WTC11 (cell line): Measurements from ENCODE around the gene ATP2A1. TPM values are rescaled to one million over a fixed set of nuclear protein-coding genes. Genes with fewer than 3 reads are reported as not detected.

Source experiments
- ATAC-seq: fragments of 200-7000 bp; cut with Tn5 transposase; 2 replicates; pipeline ENCODE4 v1.10.0; 2021; ENCODE audit warnings: mild to moderate bottlenecking, moderate library complexity
- CTCF ChIA-PET: fragments of 300-600 bp; sonication (Branson Sonifier 250); formaldehyde crosslinking; loops from one replicate; lab custom pipeline; 2021; ENCODE audit warnings: antibody characterized with exemption; lab: Charles Lee
- POLR2A ChIA-PET: fragments of 350-600 bp; sonication (Branson Sonifier 250); formaldehyde crosslinking; loops from one replicate; lab custom pipeline; 2021; ENCODE audit warnings: antibody characterized with exemption; lab: Charles Lee
- DNase-seq: peaks from one replicate; pipeline ENCODE4 v3.0.0; 2021; ENCODE audit warnings: low spot score
- H3K27ac Mint-ChIP-seq: 2 replicates; pipeline ENCODE4 v1.8.0; 2021; ENCODE audit warnings: mixed read lengths
- H3K27me3 Mint-ChIP-seq: 2 replicates; pipeline ENCODE4 v1.8.0; 2021; ENCODE audit warnings: low read depth, mild to moderate bottlenecking, moderate library complexity, mixed read lengths
- H3K36me3 Mint-ChIP-seq: 2 replicates; pipeline ENCODE4 v1.8.0; 2021; ENCODE audit warnings: mixed read lengths
- H3K4me1 Mint-ChIP-seq: 2 replicates; pipeline ENCODE4 v1.8.0; 2022; ENCODE audit warnings: mixed read lengths
- H3K4me3 Mint-ChIP-seq: 2 replicates; pipeline ENCODE4 v1.8.0; 2021; ENCODE audit warnings: mild to moderate bottlenecking, moderate library complexity, mixed read lengths
- H3K9me3 Mint-ChIP-seq: 2 replicates; pipeline ENCODE4 v1.8.0; 2021; ENCODE audit warnings: mixed read lengths
- ATF1 ChIP-seq: sonication (generic); formaldehyde crosslinking; IDR thresholded peaks from 2 replicates; pipeline ENCODE4 v1.8.1; 2023; ENCODE audit warnings: mild to moderate bottlenecking, moderate library complexity, missing genetic modification reagents
- CREB1 ChIP-seq: sonication (generic); formaldehyde crosslinking; IDR thresholded peaks from 2 replicates; pipeline ENCODE4 v1.8.0; 2023; ENCODE audit warnings: mild to moderate bottlenecking, missing genetic modification reagents
- EMX1 ChIP-seq: fragments of 250-450 bp; sonication (Bioruptor Pico); IDR thresholded peaks from 2 replicates; pipeline ENCODE4 v1.8.0; 2021; ENCODE audit warnings: mild to moderate bottlenecking
- FOXP1 ChIP-seq: sonication (generic); formaldehyde crosslinking; IDR thresholded peaks from 2 replicates; pipeline ENCODE4 v1.8.0; 2022; ENCODE audit warnings: missing genetic modification reagents, mild to moderate bottlenecking, moderate library complexity, borderline replicate concordance
- GTF2I ChIP-seq: fragments of 250-450 bp; sonication (Bioruptor Pico); conservative IDR thresholded peaks from 2 replicates; pipeline ENCODE4 v1.4.0; 2021; ENCODE audit warnings: mild to moderate bottlenecking
- JAZF1 ChIP-seq: fragments of 250-450 bp; sonication (Bioruptor Pico); IDR thresholded peaks from 2 replicates; pipeline ENCODE4 v1.9.0; 2021; ENCODE audit warnings: moderate library complexity, mild to moderate bottlenecking, inconsistent platforms
- NFYB ChIP-seq: sonication (generic); formaldehyde crosslinking; conservative IDR thresholded peaks from 2 replicates; pipeline ENCODE4 v1.8.0; 2022; ENCODE audit warnings: low read depth, missing genetic modification reagents
- NR3C1 ChIP-seq: sonication (generic); formaldehyde crosslinking; conservative IDR thresholded peaks from 2 replicates; pipeline ENCODE4 v1.8.1; 2023; ENCODE audit warnings: low read depth, mild to moderate bottlenecking, missing genetic modification reagents
- SP1 ChIP-seq: sonication (generic); formaldehyde crosslinking; conservative IDR thresholded peaks from 2 replicates; pipeline ENCODE4 v1.8.1; 2022; ENCODE audit warnings: missing genetic modification reagents
- TEAD1 ChIP-seq: sonication (generic); formaldehyde crosslinking; IDR thresholded peaks from 2 replicates; pipeline ENCODE4 v1.8.0; 2022; ENCODE audit warnings: mild to moderate bottlenecking, missing genetic modification reagents
- TP53 ChIP-seq: sonication (generic); formaldehyde crosslinking; IDR thresholded peaks from 2 replicates; pipeline ENCODE4 v1.8.1; 2023; ENCODE audit warnings: mild to moderate bottlenecking, missing genetic modification reagents
- ZNF219 ChIP-seq: sonication (generic); formaldehyde crosslinking; IDR thresholded peaks from 2 replicates; pipeline ENCODE4 v1.8.0; 2023; ENCODE audit warnings: missing genetic modification reagents, mild to moderate bottlenecking, borderline replicate concordance
- ZNF232 ChIP-seq: sonication (generic); formaldehyde crosslinking; IDR thresholded peaks from 2 replicates; pipeline ENCODE4 v1.8.0; 2022; ENCODE audit warnings: mild to moderate bottlenecking, missing genetic modification reagents
- ZNF317 ChIP-seq: sonication (generic); formaldehyde crosslinking; IDR thresholded peaks from 2 replicates; pipeline ENCODE4 v1.8.1; 2023; ENCODE audit warnings: low read depth, mild to moderate bottlenecking, moderate library complexity, missing genetic modification reagents, borderline replicate concordance
- ZNF671 ChIP-seq: fragments of 250-450 bp; sonication (Bioruptor Pico); IDR thresholded peaks from 2 replicates; pipeline ENCODE4 v1.8.0; 2021; ENCODE audit warnings: mild to moderate bottlenecking
- total RNA-seq: library from RNA; stranded (reverse); gene quantifications from 3 replicates; pipeline ENCODE4 v1.2.3, GENCODE V29; 2021
- TF ChIP-seq, protein P1 (sequence below): fragments of 250-450 bp; sonication (Bioruptor Pico); IDR thresholded peaks from 2 replicates; pipeline ENCODE4 v1.9.0; 2021; ENCODE audit warnings: mild to moderate bottlenecking
- TF ChIP-seq, protein P2 (sequence below): sonication (generic); formaldehyde crosslinking; IDR thresholded peaks from 2 replicates; pipeline ENCODE4 v1.8.0; 2022; ENCODE audit warnings: mild to moderate bottlenecking, missing genetic modification reagents
- TF ChIP-seq, protein P3 (sequence below): fragments of 250-450 bp; sonication (Bioruptor Pico); IDR thresholded peaks from 2 replicates; pipeline ENCODE4 v1.9.0; 2021; ENCODE audit warnings: mild to moderate bottlenecking, borderline replicate concordance
- TF ChIP-seq, protein P4 (sequence below): fragments of 200-600 bp; IDR thresholded peaks from 2 replicates; pipeline ENCODE4 v1.8.0; 2022; ENCODE audit warnings: antibody characterized with exemption
- TF ChIP-seq, protein P5 (sequence below): sonication (generic); formaldehyde crosslinking; IDR thresholded peaks from 2 replicates; pipeline ENCODE4 v1.8.0; 2023; ENCODE audit warnings: mild to moderate bottlenecking, missing genetic modification reagents
- TF ChIP-seq, protein P6 (sequence below): sonication (generic); formaldehyde crosslinking; IDR thresholded peaks from 2 replicates; pipeline ENCODE4 v1.8.1; 2023; ENCODE audit warnings: mild to moderate bottlenecking, missing genetic modification reagents, moderate library complexity

ATP2A1 gene
- total RNA-seq, 1 experiment from 2014 or later, result 6.4 TPM

DNA sequence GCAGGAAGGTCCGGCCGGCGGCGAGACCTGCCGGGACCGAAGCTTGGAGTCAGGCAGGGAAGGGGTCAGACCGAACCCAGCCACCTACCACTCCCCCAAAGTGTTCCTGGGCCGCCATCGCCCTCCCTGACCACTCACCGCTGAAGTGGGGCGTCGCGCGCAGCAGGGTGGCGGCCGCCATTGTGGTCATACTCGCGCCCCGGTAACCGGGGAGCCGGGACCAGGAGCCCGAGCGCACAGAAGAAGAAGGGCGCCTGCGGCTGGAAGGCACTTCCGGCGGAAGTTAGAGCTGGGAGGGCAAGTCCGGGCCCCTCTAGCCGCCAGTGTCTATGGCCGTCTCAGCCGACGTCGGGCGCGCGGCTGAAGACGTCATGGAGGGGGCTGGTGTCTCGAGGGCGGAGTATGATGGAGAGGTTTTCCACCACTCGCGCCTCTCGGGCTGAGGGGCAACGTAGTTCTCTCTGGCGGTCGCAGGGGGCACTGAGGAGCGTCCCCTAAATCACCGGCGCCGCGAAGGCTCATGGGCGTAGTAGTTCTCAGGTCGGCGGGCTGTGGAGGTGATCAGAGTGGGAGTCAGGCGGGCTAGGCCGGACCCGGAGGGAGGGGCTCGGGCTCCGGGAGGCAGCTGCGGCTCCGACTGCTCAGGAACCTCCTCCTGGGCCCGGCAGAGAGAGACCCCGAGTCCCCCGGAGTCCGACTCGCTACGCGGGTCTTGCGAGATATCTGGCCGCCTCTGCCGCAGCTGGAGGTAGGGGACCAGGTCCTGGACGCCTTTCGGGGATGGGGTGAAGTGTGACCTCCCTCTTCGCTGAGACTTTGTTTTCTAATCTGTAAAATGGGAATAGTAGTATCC is 32.0 kb upstream of the ATP2A1 start, which contains the start of gene TUFM (continued):
- TF ChIP-seq, protein P1, sequence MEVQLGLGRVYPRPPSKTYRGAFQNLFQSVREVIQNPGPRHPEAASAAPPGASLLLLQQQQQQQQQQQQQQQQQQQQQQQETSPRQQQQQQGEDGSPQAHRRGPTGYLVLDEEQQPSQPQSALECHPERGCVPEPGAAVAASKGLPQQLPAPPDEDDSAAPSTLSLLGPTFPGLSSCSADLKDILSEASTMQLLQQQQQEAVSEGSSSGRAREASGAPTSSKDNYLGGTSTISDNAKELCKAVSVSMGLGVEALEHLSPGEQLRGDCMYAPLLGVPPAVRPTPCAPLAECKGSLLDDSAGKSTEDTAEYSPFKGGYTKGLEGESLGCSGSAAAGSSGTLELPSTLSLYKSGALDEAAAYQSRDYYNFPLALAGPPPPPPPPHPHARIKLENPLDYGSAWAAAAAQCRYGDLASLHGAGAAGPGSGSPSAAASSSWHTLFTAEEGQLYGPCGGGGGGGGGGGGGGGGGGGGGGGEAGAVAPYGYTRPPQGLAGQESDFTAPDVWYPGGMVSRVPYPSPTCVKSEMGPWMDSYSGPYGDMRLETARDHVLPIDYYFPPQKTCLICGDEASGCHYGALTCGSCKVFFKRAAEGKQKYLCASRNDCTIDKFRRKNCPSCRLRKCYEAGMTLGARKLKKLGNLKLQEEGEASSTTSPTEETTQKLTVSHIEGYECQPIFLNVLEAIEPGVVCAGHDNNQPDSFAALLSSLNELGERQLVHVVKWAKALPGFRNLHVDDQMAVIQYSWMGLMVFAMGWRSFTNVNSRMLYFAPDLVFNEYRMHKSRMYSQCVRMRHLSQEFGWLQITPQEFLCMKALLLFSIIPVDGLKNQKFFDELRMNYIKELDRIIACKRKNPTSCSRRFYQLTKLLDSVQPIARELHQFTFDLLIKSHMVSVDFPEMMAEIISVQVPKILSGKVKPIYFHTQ (CRISPR knock-in tag), result no peak
- TF ChIP-seq NFYB (peak; percentile 54), JAZF1 (CRISPR knock-in tag) (no peak), TEAD1 (CRISPR knock-in tag) (peak; percentile 61; the same call in 1 of the 2 replicates), TP53 (peak; percentile 86; the same call in 1 of the 2 replicates), ATF1 (CRISPR knock-in tag) (no peak), ZNF232 (CRISPR knock-in tag) (peak; percentile 49), CREB1 (CRISPR knock-in tag) (peak; percentile 47; the same call in 1 of the 2 replicates), ZNF219 (CRISPR knock-in tag) (no peak; the same call in 1 of the 2 replicates), FOXP1 (CRISPR knock-in tag) (peak; percentile 42), EMX1 (CRISPR knock-in tag) (no peak), ZNF317 (CRISPR knock-in tag) (0 out of 2 replicates have a peak, but pooled peaks have one; percentile 17), GTF2I (peak; percentile 95)
- TF ChIP-seq, protein P2, sequence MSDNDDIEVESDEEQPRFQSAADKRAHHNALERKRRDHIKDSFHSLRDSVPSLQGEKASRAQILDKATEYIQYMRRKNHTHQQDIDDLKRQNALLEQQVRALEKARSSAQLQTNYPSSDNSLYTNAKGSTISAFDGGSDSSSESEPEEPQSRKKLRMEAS (CRISPR knock-in tag), result peak; percentile 80
- TF ChIP-seq, protein P3, sequence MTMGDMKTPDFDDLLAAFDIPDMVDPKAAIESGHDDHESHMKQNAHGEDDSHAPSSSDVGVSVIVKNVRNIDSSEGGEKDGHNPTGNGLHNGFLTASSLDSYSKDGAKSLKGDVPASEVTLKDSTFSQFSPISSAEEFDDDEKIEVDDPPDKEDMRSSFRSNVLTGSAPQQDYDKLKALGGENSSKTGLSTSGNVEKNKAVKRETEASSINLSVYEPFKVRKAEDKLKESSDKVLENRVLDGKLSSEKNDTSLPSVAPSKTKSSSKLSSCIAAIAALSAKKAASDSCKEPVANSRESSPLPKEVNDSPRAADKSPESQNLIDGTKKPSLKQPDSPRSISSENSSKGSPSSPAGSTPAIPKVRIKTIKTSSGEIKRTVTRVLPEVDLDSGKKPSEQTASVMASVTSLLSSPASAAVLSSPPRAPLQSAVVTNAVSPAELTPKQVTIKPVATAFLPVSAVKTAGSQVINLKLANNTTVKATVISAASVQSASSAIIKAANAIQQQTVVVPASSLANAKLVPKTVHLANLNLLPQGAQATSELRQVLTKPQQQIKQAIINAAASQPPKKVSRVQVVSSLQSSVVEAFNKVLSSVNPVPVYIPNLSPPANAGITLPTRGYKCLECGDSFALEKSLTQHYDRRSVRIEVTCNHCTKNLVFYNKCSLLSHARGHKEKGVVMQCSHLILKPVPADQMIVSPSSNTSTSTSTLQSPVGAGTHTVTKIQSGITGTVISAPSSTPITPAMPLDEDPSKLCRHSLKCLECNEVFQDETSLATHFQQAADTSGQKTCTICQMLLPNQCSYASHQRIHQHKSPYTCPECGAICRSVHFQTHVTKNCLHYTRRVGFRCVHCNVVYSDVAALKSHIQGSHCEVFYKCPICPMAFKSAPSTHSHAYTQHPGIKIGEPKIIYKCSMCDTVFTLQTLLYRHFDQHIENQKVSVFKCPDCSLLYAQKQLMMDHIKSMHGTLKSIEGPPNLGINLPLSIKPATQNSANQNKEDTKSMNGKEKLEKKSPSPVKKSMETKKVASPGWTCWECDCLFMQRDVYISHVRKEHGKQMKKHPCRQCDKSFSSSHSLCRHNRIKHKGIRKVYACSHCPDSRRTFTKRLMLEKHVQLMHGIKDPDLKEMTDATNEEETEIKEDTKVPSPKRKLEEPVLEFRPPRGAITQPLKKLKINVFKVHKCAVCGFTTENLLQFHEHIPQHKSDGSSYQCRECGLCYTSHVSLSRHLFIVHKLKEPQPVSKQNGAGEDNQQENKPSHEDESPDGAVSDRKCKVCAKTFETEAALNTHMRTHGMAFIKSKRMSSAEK, result no peak
- TF ChIP-seq, protein P4, sequence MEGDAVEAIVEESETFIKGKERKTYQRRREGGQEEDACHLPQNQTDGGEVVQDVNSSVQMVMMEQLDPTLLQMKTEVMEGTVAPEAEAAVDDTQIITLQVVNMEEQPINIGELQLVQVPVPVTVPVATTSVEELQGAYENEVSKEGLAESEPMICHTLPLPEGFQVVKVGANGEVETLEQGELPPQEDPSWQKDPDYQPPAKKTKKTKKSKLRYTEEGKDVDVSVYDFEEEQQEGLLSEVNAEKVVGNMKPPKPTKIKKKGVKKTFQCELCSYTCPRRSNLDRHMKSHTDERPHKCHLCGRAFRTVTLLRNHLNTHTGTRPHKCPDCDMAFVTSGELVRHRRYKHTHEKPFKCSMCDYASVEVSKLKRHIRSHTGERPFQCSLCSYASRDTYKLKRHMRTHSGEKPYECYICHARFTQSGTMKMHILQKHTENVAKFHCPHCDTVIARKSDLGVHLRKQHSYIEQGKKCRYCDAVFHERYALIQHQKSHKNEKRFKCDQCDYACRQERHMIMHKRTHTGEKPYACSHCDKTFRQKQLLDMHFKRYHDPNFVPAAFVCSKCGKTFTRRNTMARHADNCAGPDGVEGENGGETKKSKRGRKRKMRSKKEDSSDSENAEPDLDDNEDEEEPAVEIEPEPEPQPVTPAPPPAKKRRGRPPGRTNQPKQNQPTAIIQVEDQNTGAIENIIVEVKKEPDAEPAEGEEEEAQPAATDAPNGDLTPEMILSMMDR, result peak; percentile 34; the same call in 1 of the 2 replicates

DNA sequence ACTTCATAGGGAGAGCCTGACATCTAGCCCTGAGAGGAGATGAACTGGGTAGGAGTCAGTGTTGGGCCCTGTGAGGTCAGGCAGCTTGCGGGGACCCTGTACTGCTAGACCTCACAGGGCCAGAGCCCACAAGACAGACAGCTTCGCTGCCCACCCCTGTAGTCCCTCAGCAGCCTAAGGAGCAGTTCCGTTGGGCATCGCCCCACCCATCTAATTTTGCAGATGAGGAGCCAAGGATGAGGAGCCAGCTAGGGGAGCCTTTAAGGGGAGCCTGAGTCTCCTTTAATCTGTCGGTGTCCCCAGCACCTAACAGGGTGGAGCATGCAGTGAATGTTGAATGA is 31.4 kb upstream of the ATP2A1 start:
- ChIA-PET POLR2A (interaction anchor here (0.5 to 1.8 kb wide), 4 partner anchors 17 to 34 kb away, joined by 3 to 9 read pairs (median 6); partner anchors contain the start of genes ATXN2L and SH2B1), CTCF (interaction anchor here (0.5 to 2.5 kb wide), 13 partner anchors 10 to 127 kb away, joined by 3 to 19 read pairs (median 5); partner anchors contain the start of genes ATXN2L, NFATC2IP, SH2B1 and SPNS1)
- no peak for DNase-seq
- Mint-ChIP-seq H3K36me3 (peaks cover 40% of the 10 kb centered on the region), H3K9me3 (no peaks in the 10 kb centered on the region), H3K4me3 (peak overlapping the region; percentile 98), H3K27ac (peak overlapping the region; percentile 96), H3K27me3 (no peaks in the 10 kb centered on the region; the same call in 1 of the 2 replicates), H3K4me1 (peaks cover 14% of the 10 kb centered on the region)
- ATAC-seq, result peak; percentile 4
- TF ChIP-seq, protein P5, sequence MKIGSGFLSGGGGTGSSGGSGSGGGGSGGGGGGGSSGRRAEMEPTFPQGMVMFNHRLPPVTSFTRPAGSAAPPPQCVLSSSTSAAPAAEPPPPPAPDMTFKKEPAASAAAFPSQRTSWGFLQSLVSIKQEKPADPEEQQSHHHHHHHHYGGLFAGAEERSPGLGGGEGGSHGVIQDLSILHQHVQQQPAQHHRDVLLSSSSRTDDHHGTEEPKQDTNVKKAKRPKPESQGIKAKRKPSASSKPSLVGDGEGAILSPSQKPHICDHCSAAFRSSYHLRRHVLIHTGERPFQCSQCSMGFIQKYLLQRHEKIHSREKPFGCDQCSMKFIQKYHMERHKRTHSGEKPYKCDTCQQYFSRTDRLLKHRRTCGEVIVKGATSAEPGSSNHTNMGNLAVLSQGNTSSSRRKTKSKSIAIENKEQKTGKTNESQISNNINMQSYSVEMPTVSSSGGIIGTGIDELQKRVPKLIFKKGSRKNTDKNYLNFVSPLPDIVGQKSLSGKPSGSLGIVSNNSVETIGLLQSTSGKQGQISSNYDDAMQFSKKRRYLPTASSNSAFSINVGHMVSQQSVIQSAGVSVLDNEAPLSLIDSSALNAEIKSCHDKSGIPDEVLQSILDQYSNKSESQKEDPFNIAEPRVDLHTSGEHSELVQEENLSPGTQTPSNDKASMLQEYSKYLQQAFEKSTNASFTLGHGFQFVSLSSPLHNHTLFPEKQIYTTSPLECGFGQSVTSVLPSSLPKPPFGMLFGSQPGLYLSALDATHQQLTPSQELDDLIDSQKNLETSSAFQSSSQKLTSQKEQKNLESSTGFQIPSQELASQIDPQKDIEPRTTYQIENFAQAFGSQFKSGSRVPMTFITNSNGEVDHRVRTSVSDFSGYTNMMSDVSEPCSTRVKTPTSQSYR (CRISPR knock-in tag), result no peak
- TF ChIP-seq CREB1 (CRISPR knock-in tag) (no peak), NR3C1 (CRISPR knock-in tag) (no peak), SP1 (no peak), ATF1 (CRISPR knock-in tag) (no peak), ZNF671 (CRISPR knock-in tag) (no peak)
- TF ChIP-seq, protein P6, sequence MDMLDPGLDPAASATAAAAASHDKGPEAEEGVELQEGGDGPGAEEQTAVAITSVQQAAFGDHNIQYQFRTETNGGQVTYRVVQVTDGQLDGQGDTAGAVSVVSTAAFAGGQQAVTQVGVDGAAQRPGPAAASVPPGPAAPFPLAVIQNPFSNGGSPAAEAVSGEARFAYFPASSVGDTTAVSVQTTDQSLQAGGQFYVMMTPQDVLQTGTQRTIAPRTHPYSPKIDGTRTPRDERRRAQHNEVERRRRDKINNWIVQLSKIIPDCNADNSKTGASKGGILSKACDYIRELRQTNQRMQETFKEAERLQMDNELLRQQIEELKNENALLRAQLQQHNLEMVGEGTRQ, result no peak
